Measurements from ENCODE around the gene MTX1. TPM values are rescaled to one million over a fixed set of nuclear protein-coding genes. Genes with fewer than 3 reads are reported as not detected.

Gene MTX1
- total and polyA plus RNA-seq, 2 of the 4 experiments (the other 2 are of a cell fraction): 67.2 to 73.7 TPM

GRCh38 chr1:155192346-155193274 is 15.9 kb upstream of the MTX1 start:
- dilution Hi-C loops (cut with HindIII; ENCODE audit: low sequenced_read_pairs, unreplicated experiment): no loop called here
- POLR2A ChIA-PET (ENCODE audit: unreplicated experiment): interaction anchor here (1.3 kb wide), 1 partner anchor 20 kb away, joined by 4 read pairs; the partner anchor contains the start of gene KRTCAP2
- TF ChIP-seq ELK1 (IDR thresholded peaks at IDR 0.05; ENCODE audit: borderline replicate concordance, low read depth, low read length): no peak
- TF ChIP-seq RCOR1 (IDR thresholded peaks at IDR 0.05; ENCODE audit: insufficient replicate concordance, low read length): no peak
- no peak for TF ChIP-seq USF2 (IDR thresholded peaks at IDR 0.05; ENCODE audit: low read depth, low read length)
- TF ChIP-seq POLR2A (IDR thresholded peaks at IDR 0.05; ENCODE audit: low read depth, low read length): no peak
- no peak for TF ChIP-seq CTCF (conservative IDR thresholded peaks at IDR 0.05; ENCODE audit: low read depth, low read length)
- TF ChIP-seq MAFK (IDR thresholded peaks at IDR 0.05; ENCODE audit: low read depth, low read length): no peak
- no peak for TF ChIP-seq SMC3 (IDR thresholded peaks at IDR 0.05; ENCODE audit: low read depth, low read length)
- no peak for TF ChIP-seq RAD21 (IDR thresholded peaks at IDR 0.05; ENCODE audit: low read length)
- no peak for TF ChIP-seq CEBPB (IDR thresholded peaks at IDR 0.05; ENCODE audit: low read depth, low read length)
- CTCF ChIA-PET: interaction anchor here (1.1 to 2.1 kb wide), 8 partner anchors 8 to 34 kb away, joined by 4 to 19 read pairs (median 6); partner anchors contain the start of gene KRTCAP2
- peaks cover 13 to 22% of the 10 kb centered on the region in 2 experiments; a peak in 3 of 4 replicates for H3K79me1 ChIP-seq (ENCODE audit: low read depth in 1 of 2, low read length in 2 of 2)
- intact Hi-C loops (cut with micrococcal nuclease): no loop called here
- H3K14ac ChIP-seq (replicated peaks; ENCODE audit: low read depth, low read length): peak overlapping the region; percentile 79
- no peaks in the 10 kb centered on the region for H4K20me1 ChIP-seq (ENCODE audit: insufficient read depth, low read length)
- ATAC-seq (ENCODE audit: low read depth) (no peak; the same call in 1 of the 2 replicates), DNase-seq (no peak)
- H3K27me3 ChIP-seq (ENCODE audit: control insufficient read depth, insufficient read depth, low read length): no peaks in the 10 kb centered on the region
- H3K4me3 ChIP-seq (ENCODE audit: insufficient read depth, low read depth, low read length): no peak overlapping the region
- H2AFZ ChIP-seq (replicated peaks; ENCODE audit: low read length, poor library complexity): peak overlapping the region; percentile 99
- H4K91ac ChIP-seq (ENCODE audit: insufficient read depth, low read depth, low read length): peak overlapping the region; percentile 98
- H3K23ac ChIP-seq (ENCODE audit: low read depth, low read length): peak overlapping the region; percentile 56; the same call in 1 of the 2 replicates
- H3K9ac ChIP-seq (ENCODE audit: low read depth, low read length): peak overlapping the region; percentile 16
- H4K5ac ChIP-seq (ENCODE audit: low read depth, low read length): peak overlapping the region; percentile 64
- no CpG with 5 or more reads among the region's 20 CpGs for WGBS, 2 experiments (ENCODE audit: extremely low coverage in 2 of 2, insufficient read length in 1 of 2)
- peak overlapping the region; percentile 25; the same call in 1 of the 2 replicates for H3K18ac ChIP-seq (ENCODE audit: low read depth, low read length)
- in situ Hi-C loops (cut with MboI; ENCODE audit: low sequenced_read_pairs): no loop called here
- peak overlapping the region; percentile 94 for H2AK5ac ChIP-seq (ENCODE audit: low read depth, low read length)
- peak overlapping the region; percentile 76; the same call in 1 of the 3 replicates for H2BK15ac ChIP-seq (ENCODE audit: low read depth, low read length)
- H2BK20ac ChIP-seq (ENCODE audit: low read depth, low read length): peak overlapping the region; percentile 60
- peak overlapping the region; percentile 74 for H2BK120ac ChIP-seq (ENCODE audit: low read depth, low read length)
- H3K27ac ChIP-seq (ENCODE audit: insufficient read depth, low read length): peak overlapping the region; percentile 80
- BruUV-seq (replicated peaks): no TSS peak
- peak overlapping the region; percentile 73 for H3K56ac ChIP-seq (ENCODE audit: extremely low read depth, insufficient read depth, low read length)
- H3K9me3 ChIP-seq (ENCODE audit: control insufficient read depth, insufficient read depth, low read length): no peaks in the 10 kb centered on the region
- H3K4ac ChIP-seq (ENCODE audit: low read depth, low read length): peak overlapping the region; percentile 83
- peak overlapping the region; percentile 67 for H3K4me2 ChIP-seq (ENCODE audit: low read depth, low read length)
- H2BK5ac ChIP-seq (ENCODE audit: low read depth, low read length, poor library complexity, severe bottlenecking): peak overlapping the region; percentile 59
- peaks cover 13% of the 10 kb centered on the region for H3K9me1 ChIP-seq (ENCODE audit: insufficient read depth, low read length)
- peak overlapping the region; percentile 97 for H2AK9ac ChIP-seq (replicated peaks; ENCODE audit: low read depth, low read length, poor library complexity)
- H3K36me3 ChIP-seq (ENCODE audit: control insufficient read depth, insufficient read depth, low read length): peaks cover 7% of the 10 kb centered on the region; the same call in 1 of the 2 replicates
- H4K8ac ChIP-seq (ENCODE audit: low read depth in 2 of 2, low read length in 2 of 2): peak overlapping the region; percentile 86 to 99
- H3K4me1 ChIP-seq (ENCODE audit: control insufficient read depth, insufficient read depth, low read length): peaks cover 17% of the 10 kb centered on the region
